Measurements from ENCODE around the gene CASQ2. TPM values are rescaled to one million over a fixed set of nuclear protein-coding genes. Genes with fewer than 3 reads are reported as not detected.

CASQ2 gene
- polyA plus RNA-seq, 1 donor (not counting 4 experiments of a cell fraction or from before 2014, with no cell fraction given), result 0.04 TPM

DNA sequence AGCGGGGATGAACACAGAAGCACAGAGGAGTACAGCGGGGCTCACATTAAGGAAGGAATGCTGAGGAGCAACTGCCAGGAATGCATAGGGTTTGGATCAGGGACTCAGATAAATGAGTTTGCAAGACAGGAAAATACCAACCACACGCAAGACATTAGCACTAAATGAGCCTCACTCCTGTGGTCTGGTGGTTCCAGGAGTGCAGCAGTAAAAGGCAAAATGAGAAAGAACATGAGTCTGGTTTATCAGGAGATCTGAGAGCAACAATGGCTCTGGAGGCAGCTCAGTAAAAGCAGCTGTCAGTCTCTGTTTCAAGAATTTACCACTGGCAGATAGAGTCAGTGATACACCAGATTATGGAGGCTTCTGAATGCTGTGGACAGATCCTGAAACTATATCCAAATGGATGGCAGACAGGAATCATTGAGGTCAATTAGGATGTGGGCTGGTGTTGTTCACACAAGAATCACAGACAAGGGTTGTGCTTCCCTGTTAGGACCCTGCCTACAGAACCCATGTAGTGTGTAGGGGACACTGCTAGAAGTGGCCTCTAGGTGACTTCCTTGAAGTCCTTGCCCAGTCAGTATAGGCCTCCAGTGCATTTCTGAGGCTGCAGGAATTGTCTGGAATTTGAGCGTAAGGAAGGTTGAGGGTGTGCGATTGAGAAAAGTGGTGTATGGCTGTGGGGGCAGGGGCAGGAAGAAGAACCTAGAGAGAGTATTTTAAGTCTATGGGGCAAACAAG, 50.3 kb downstream of the CASQ2 start:
- H4K20me1 ChIP-seq (ENCODE audit: control insufficient read depth, extremely low read depth, insufficient read depth, low read length), result no peaks in the 10 kb centered on the region
- no peak overlapping the region for H3K9ac ChIP-seq (ENCODE audit: control insufficient read depth, extremely low read depth, insufficient read depth, low read length)
- no peak for FAIRE-seq
- peaks cover 5% of the 10 kb centered on the region for H3K9me1 ChIP-seq (ENCODE audit: control insufficient read depth, extremely low read depth, insufficient read depth, low read length)
- H3K79me2 ChIP-seq (ENCODE audit: control insufficient read depth, insufficient read depth, low read length), result no peaks in the 10 kb centered on the region
- H3K4me1 ChIP-seq (ENCODE audit: control insufficient read depth, extremely low read depth, insufficient read depth, low read length), result peaks cover 23% of the 10 kb centered on the region
- H3K36me3 ChIP-seq (ENCODE audit: control insufficient read depth in 2 of 2, extremely low read depth in 1 of 2, insufficient read depth in 2 of 2, low read length in 2 of 2), result no peaks in the 10 kb centered on the region
- H3K9me3 ChIP-seq (ENCODE audit: control insufficient read depth, low read depth, low read length), result no peaks in the 10 kb centered on the region
- H3K27me3 ChIP-seq (ENCODE audit: control insufficient read depth, extremely low read depth, insufficient read depth, low read length), result no peaks in the 10 kb centered on the region
- dilution Hi-C loops (cut with MboI; ENCODE audit: extremely low pct_ligation_motif_present, low sequenced_read_pairs), result no loop called here
- H3K27ac ChIP-seq (ENCODE audit: control insufficient read depth, insufficient read depth, low read length), result no peak overlapping the region
- H3K4me2 ChIP-seq (ENCODE audit: control insufficient read depth, extremely low read depth, insufficient read depth, low read depth, low read length), result no peak overlapping the region
- DNase-seq (ENCODE audit: low read depth, low spot score), result no peak
- no peak overlapping the region for H3K4me3 ChIP-seq (ENCODE audit: control insufficient read depth in 2 of 3, extremely low read depth in 1 of 3, insufficient read depth in 2 of 3, low read depth in 1 of 3, low read length in 3 of 3)
- H2AFZ ChIP-seq (ENCODE audit: control insufficient read depth, low read length), result no peak overlapping the region
- TF ChIP-seq, protein P1, sequence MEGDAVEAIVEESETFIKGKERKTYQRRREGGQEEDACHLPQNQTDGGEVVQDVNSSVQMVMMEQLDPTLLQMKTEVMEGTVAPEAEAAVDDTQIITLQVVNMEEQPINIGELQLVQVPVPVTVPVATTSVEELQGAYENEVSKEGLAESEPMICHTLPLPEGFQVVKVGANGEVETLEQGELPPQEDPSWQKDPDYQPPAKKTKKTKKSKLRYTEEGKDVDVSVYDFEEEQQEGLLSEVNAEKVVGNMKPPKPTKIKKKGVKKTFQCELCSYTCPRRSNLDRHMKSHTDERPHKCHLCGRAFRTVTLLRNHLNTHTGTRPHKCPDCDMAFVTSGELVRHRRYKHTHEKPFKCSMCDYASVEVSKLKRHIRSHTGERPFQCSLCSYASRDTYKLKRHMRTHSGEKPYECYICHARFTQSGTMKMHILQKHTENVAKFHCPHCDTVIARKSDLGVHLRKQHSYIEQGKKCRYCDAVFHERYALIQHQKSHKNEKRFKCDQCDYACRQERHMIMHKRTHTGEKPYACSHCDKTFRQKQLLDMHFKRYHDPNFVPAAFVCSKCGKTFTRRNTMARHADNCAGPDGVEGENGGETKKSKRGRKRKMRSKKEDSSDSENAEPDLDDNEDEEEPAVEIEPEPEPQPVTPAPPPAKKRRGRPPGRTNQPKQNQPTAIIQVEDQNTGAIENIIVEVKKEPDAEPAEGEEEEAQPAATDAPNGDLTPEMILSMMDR (optimal IDR thresholded peaks at IDR 0.05 in 1 of 3, IDR thresholded peaks at IDR 0.05 in 1 of 3, conservative IDR thresholded peaks at IDR 0.05 in 1 of 3; ENCODE audit: extremely low read depth in 1 of 3, insufficient read depth in 2 of 3, low read length in 3 of 3), result no peak
- no peak for TF ChIP-seq EZH2 (IDR thresholded peaks at IDR 0.05; ENCODE audit: low read length)

DNA sequence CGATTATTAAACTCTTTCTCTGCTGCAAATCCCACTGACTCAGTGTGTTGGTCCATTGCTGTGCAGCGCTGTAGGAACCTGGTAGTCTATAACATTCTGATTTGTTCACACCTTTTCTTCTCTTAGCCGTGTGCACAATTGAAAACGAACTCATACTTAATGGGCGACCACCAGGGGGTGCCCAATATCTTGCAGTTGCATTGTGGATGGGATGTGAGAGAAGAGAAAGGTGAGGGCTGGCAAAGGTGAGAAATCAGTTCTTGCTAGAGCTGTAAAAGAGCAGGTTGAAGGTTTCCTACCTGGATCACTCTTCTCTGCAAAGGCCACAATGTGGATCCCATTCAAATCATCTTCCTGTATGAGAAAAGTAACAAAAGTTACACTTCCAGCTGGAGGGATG, 51.0 kb downstream of the CASQ2 start:
- dilution Hi-C loops (cut with MboI; ENCODE audit: extremely low pct_ligation_motif_present, low sequenced_read_pairs), result no loop called here
- H3K27ac ChIP-seq (ENCODE audit: control insufficient read depth, insufficient read depth, low read length), result no peak overlapping the region
- no peaks in the 10 kb centered on the region for H3K27me3 ChIP-seq (ENCODE audit: control insufficient read depth, extremely low read depth, insufficient read depth, low read length)
- no peaks in the 10 kb centered on the region for H3K9me3 ChIP-seq (ENCODE audit: control insufficient read depth, low read depth, low read length)
- no peak overlapping the region for H3K4me3 ChIP-seq (ENCODE audit: control insufficient read depth in 2 of 3, extremely low read depth in 1 of 3, insufficient read depth in 2 of 3, low read depth in 1 of 3, low read length in 3 of 3)
- no peak overlapping the region for H3K4me2 ChIP-seq (ENCODE audit: control insufficient read depth, extremely low read depth, insufficient read depth, low read depth, low read length)
- no peak overlapping the region for H2AFZ ChIP-seq (ENCODE audit: control insufficient read depth, low read length)
- H3K36me3 ChIP-seq (ENCODE audit: control insufficient read depth in 2 of 2, extremely low read depth in 1 of 2, insufficient read depth in 2 of 2, low read length in 2 of 2), result no peaks in the 10 kb centered on the region
- H4K20me1 ChIP-seq (ENCODE audit: control insufficient read depth, extremely low read depth, insufficient read depth, low read length), result no peaks in the 10 kb centered on the region
- FAIRE-seq (no peak), DNase-seq (ENCODE audit: low read depth, low spot score) (no peak)
- H3K9me1 ChIP-seq (ENCODE audit: control insufficient read depth, extremely low read depth, insufficient read depth, low read length), result peaks cover 5% of the 10 kb centered on the region
- H3K4me1 ChIP-seq (ENCODE audit: control insufficient read depth, extremely low read depth, insufficient read depth, low read length), result peaks cover 28% of the 10 kb centered on the region
- H3K9ac ChIP-seq (ENCODE audit: control insufficient read depth, extremely low read depth, insufficient read depth, low read length), result no peak overlapping the region
- no peaks in the 10 kb centered on the region for H3K79me2 ChIP-seq (ENCODE audit: control insufficient read depth, insufficient read depth, low read length)
- TF ChIP-seq, protein P1 (optimal IDR thresholded peaks at IDR 0.05 in 1 of 3, IDR thresholded peaks at IDR 0.05 in 1 of 3, conservative IDR thresholded peaks at IDR 0.05 in 1 of 3; ENCODE audit: extremely low read depth in 1 of 3, insufficient read depth in 2 of 3, low read length in 3 of 3), result peak; percentile 25 to 49 (median 45)
- TF ChIP-seq EZH2 (IDR thresholded peaks at IDR 0.05; ENCODE audit: low read length), result no peak
